ENCODE measurements around the gene ATXN3.

The ATXN3 gene

DNA sequence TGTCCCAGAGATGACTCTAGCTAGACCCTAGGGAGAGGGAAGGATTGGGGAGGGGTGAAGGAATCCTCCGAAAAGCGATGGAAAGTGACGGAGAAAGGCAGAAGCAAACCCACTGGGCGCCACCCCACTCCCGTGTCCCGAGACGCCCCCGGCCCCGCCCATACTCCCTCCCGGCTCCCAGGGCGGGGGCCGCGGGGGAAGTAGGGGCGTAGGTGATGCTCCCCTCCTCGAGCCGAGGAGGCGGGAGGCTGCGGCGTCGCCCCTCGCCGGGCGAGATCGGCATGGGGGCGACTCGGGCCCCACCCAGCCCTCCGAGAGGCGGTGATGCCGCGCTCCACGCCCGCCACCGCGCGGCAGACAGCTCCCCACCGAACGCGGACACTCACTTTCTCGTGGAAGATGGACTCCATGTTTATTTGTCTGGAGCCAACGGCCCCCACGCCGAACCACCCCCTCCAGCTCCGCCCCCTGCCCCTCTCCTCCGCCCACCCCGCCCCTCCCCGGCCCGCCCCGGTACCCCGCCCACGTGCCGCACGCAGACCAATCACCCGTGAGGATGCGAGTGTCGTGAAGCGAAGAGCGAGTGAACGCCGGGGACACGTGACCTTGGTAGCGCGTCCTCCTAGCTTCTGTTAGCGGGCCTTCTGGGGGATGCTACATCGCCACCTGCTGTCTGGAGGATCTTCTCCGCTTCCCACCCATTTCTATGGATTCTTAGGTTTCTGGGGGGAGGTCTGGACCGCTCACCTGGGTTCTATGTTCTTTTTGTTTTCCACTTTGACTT, at the start of gene ATXN3:
TSS of gene ATXN3 (minus strand) at position 440 of the 784 bp plus-strand sequence. CDS start at position 410, 30 bp downstream.
- peak; percentile 89 for DNase-seq (ENCODE audit: low read depth in 1 of 2, low spot score in 1 of 2)

DNA sequence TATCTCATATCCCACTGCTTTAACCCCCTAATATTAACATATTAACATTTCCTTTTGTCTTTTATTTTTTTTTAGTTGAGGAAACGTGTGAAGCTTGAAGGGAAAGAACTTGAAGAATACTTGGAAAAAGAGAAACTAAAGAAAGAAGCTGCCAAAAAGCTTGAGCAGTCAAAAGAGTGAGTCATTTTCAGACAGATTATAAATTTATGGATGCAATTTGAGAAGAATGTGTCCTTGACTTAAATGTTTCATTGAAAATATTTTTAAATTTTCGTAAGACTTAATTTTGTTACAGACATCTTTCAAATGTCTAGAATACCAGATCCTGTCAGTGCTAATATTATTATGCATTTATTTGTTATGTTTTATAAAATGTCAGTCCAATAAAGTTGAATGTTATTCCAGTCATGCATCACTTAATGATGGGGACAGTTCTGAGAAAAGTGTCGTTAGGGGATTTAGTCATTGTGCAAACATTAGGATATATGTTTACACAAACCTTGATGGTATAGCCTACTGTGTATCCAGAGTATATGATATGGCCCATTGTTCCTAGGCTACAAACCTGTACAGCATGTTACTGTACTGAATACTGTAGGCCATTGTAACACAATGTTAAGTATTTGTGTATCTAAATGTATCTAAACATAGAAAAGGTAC, 48.0 kb upstream of the ATXN3 start:
- no peak for DNase-seq (ENCODE audit: low read depth in 1 of 2, low spot score in 1 of 2)

DNA sequence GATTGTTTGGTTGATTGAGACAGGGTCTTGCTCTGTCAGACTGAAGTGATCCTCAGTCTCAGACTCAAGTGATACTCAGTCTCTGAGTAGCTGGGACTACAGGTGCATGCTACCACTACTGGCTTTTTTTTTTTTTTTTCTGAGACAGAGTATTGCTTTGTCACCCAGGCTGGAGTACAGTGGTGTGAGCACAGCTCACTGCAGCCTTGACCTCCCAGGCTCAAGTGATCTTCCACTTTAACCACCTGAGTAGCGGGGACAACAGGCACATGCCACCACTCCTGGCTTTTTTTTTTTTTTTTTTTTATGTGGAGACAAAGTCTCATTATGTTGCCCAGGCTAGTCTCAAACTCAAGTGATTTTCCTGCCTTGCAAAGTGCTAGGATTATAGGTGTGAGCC, 47.2 kb upstream of the ATXN3 start:
- DNase-seq (ENCODE audit: low read depth in 1 of 2, low spot score in 1 of 2) = no peak

DNA sequence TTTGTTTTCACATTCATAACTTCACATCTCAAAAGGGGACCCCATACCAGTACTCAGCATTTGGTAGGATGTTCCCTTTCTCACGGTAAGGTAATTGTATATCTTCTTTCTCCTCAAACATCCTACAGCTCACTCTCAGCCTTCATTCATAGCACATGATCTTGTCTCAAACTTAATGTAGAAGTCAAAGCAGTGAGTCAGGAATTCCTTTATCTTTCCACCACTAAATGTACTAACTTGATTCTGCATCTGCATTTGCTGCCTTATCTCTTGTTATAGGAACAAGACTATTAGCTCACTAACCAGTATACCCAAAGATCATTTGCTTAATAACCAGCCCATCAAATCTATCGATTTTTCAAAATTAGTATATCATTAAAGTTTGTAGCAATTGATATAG, 38.3 kb upstream of the ATXN3 start:
- DNase-seq (ENCODE audit: low read depth in 1 of 2, low spot score in 1 of 2) = no peak

DNA sequence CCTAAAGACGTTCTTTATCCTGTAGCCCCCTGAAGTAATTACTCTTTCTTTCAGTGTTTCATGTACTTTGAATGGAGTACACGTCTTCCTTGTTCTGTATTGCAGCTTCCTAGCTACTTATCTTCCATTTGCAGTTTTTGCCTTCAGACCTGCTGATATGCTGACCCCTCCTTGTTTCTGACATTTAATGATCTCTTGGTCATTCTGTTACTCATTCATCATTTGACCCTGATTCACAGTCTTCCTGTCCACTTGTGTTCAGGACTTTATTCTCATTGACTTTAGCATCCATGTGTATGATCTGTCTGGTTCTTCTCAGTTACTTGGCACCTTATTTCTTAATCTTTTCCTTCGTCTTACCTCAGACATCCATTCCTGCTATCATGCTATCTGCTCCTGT, 37.6 kb upstream of the ATXN3 start:
- no peak for DNase-seq (ENCODE audit: low read depth in 1 of 2, low spot score in 1 of 2)

DNA sequence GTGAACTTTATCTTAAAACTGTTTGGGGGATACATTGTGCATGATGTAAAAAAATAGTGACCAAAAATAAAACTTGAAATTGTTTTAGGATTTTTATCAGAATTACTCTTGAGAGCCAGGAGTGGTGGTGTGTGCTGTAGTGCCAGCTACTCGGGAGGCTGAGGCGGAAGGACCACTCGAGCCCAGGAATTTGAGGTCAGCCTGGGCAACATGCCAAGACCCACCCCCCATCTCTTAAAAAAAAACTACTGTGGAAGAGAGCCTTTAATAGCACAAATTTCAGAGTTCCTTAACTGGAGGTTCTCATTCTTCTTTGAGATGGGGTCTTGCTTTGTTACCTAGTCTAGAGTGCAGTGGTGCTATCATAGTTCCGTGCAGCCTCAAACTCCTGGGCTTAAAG, 36.9 kb upstream of the ATXN3 start:
- no peak for DNase-seq (ENCODE audit: low read depth in 1 of 2, low spot score in 1 of 2)

DNA sequence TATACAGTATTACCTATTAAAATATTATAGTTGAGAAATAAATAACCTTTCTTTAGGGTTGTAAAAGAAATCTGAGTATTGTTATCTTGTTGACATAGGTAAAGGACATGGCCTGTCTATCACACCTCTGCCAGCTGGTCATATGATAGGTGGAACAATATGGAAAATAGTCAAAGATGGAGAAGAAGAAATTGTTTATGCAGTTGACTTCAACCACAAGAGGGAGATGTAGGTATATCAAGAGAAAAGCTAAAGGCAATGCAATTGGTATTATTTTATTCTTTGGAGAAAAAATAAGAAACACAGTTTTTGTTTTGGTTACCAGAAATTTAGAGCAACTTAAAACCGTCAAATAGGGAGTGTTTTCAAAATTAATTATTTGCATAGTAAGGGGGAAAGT, 28.9 kb upstream of the ATXN3 start:
- no peak for DNase-seq (ENCODE audit: low read depth in 1 of 2, low spot score in 1 of 2)

DNA sequence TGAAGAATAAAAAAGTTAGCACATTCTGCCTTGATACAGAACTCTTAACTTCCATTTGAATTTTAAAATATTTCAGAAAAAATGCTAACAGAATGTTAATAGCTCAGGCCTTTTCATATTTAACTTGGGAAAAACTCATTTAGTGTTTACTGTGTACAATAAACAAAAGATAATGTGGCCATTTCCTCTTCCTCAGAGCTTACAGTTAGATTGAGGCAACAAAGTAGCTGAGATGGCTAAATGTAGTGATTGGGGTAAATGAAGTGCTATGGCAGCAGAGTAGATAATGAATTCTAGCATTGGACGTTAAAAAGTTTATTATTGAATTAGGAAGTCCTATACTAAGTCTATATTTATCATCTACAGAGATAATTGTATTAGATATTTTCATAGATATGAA, 28.1 kb upstream of the ATXN3 start:
- no peak for DNase-seq (ENCODE audit: low read depth in 1 of 2, low spot score in 1 of 2)

DNA sequence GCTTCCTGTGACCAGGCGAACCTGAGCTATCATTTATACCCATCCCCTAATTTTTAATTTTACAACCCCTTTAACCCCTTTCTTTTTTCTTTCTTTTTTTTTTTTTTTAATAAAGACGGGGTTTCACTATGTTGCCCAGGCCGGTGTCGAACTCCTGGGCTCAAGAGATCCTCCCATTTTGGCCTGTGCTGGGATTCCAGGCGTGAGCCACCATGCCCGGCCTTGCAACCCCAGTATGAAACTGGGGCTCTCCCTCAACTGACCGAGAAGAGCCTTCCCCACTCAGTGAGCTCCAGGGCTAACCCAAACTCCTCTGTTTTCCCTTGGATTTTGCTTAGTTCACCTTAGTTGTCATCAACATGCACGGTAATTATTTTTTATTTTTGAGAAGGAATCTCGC, 16.4 kb upstream of the ATXN3 start:
- no peak for DNase-seq (ENCODE audit: low read depth in 1 of 2, low spot score in 1 of 2)

DNA sequence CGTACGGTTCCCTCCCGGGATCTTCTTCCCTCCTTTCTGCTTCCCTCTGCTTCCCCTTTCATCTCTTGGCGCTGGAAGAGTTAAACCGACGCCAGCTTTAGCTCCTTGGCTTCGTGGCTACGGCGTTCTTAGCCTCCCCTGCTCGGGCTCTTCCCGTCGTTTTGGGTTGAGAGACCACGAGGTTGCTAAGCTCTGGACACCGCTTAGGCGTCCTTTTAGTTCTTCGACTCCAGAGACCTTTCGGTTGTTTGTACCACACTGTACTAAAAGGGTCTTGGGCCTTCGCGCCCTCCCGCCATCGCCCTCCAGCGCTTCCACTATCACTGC, 15.9 kb upstream of the ATXN3 start:
- no peak for DNase-seq (ENCODE audit: low read depth in 1 of 2, low spot score in 1 of 2)

DNA sequence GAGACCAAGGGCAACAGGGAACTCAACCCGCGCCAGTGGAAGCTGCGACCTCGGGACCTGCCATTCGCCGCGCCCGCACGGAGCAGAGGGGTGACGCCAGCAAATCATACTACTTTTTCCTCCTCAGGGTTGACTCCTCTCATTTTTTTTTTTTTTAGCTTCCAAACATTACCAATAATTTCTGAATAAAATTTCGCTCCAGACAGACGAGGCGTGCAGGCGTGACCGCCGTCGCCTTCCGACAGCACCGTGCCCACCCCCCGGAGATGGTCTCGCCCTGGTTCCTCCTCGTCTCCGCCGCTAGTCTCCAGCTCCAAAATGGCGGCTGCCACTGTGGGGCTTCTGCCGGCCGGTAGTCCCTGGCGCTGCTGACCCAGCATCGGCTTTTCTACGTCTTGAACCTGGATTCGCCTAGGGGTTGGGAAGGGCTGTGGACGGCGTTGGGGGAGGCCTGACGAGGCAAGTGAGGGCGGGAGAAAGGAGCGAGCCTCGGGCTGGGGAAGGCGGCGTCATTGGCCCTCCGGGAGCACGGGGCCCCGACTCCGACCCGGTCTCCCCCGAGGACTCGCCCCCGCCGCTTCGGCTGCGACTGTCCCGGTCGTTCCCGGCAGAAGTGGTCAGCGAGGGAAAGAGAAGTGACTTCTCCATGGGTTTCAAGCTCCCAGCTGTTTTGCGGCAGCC, 15.4 kb upstream of the ATXN3 start, which contains the start of the genes CPSF2 and NDUFB1:
TSS of gene CPSF2 (plus strand) at position 300 of the 681 bp plus-strand sequence. CDS start 9,016 bp downstream, outside the sequence.
TSS of gene NDUFB1 (minus strand) at position 37 of the 681 bp plus-strand sequence. CDS start 4,069 bp downstream, outside the sequence.
- DNase-seq (ENCODE audit: low read depth in 1 of 2, low spot score in 1 of 2) = peak; percentile 66 to 77

DNA sequence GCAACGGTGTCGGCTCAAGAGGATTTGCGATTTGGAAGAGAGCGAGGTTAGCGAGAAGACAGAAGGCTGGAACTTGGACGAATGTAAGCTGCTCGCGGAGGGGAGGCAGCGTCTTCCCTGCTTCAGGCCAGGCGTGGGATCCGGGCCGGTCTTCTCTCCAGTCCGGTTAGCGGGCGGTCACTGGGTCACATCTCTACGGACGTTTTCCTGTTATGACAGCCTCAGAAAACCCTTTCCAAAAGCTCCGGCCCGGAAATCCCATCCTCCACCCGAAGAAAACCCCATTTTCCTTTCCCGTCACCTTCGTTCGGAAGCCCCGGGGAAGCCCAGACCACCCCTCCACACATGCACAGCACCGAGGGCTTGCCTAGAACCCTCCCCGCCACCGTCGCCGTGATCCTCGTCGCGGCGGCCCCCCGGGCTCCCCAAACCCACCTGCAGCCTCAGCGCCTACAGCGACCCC, 14.9 kb upstream of the ATXN3 start:
- no peak for DNase-seq (ENCODE audit: low read depth in 1 of 2, low spot score in 1 of 2)

DNA sequence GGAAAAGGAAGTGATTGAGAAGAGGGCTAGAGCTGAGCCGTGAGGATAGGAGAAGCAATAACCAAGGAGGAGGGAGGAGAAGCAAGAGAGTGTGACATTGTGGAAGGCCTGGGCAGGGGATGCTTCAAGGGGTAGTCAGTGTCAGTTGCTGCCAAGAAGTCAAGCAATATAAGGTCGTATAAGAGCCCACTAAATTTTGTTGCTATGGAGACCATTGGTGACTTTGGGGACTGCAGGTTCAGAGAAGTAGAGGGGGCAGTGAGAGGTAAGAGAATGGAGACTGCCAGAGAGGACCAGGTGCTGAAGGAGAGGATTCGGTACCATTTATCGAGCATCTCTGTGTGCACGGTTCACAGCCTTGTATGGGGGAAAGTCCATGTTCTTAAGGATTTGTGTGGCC, 3.1 kb upstream of the ATXN3 start:
- no peak for DNase-seq (ENCODE audit: low read depth in 1 of 2, low spot score in 1 of 2)

DNA sequence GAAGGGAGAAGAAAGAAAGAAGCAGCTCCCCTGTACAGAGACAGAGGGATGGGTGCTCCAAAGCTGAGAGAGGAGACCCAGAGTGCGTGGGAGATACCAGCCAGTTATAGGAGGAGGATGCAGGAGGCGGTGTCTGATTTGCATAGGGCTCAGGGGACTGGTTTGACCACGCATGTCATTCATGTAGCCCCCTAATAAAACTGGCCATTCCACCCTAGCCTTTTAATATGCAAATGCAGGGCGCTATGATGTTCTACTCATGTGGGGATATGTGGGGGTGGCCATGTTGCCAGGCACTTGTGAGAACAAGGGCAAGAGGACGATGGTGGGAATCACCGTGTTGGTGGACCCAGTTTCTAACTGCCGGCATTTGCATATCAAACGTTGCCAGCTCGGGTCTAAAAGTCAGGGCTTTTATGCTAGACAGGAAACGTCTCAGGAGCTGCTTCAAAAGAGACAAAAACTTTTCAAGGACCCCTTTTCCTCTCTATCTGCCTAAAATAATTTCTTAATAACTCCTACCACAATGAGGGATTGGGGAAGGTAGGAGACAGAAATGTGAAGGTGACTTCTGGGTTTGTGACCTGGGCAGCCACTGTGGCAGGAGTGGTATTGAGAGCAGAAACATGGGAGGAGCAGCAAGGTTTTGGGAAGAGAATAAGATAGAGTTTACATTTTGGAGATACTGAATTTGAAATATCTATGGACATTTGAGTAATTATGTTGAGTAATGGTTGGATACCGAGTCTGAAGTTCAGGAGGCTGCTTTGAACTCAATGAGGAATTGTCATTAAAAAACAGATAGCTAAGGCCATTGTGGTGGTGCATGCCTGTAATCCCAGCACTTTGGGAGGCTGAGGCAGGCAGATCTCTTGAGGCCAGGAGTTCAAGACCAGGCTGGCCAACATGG, 2.2 kb upstream of the ATXN3 start:
- no peak for DNase-seq (ENCODE audit: low read depth in 1 of 2, low spot score in 1 of 2)

DNA sequence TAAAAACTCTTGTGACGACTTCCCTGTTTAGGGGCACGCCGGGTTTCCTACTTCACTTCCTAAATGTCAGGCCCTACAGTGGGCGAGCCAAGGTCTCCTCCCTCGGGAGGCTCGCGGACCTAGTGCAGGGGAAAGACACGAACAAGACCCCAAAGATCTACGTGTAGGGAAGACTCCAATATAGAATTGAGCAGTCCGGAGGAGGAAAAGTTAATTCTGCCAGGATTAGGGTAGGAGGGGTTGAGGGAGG, 564 bp downstream of the ATXN3 start:
- no peak for DNase-seq (ENCODE audit: low read depth in 1 of 2, low spot score in 1 of 2)

DNA sequence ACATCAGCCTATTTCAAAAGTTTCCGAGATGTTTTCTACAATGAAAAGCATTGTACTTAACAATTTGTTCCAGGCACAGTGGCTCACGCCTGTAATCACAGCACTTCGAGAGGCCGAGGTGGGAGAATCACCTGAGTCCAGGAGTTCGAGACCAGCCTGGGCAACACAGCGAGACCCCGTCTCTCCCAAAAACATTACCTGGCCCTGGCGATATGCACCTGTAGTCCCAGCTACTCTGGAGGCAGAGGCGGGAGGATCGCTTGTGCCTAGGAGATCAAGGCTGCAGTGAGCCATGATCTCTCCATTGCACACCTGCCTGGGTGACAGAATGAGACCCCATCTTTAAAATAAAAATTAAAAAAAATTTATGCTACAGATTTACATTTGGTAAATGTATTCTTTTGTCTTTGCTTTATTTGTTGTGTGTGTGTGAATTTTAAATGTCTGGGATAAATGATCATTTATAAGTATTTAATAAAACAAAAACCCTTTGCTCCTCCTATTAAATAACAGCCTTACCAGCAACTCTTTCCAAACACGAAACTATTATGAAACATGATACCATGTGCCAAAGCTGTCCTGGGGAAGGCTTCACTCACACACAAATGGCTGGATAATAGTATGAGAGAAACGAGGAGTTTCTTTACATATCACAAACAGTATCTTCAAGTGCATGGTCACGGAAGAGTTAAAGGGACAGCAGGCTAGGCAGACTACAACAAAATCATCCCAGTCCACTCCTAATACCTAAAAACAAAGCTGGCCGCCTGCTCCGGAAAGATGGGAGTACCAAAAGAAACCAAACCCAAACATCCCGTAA, 1.1 kb downstream of the ATXN3 start:
- no peak for DNase-seq (ENCODE audit: low read depth in 1 of 2, low spot score in 1 of 2)

DNA sequence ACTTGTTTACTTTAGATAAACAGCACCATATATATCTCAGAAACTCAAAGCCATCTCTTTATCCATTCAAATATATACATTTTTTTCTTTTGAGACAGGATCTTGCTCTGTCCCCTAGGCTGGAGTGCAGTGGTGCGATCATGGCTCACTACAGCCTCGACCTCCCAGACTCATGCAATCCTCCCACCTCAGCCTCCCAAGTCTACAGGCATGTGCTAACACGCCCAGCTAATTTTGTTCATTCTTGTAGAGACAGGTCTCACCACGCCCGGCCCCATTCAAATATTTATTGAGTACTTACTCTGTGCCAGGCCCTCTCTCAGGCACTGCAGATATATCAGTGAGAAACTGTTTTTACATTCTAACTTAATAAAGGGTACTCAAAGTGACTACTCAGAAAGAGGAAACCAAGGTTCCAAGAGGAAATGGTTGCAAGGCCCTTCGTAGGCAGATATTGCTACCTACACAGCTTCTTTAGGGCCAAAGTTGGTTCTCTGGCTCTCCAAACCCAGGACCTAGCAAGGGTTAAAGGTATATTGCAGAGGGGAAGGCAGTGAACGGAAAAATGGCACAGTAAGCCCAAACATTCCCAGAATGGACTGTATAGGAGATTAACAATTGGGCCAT, 2.9 kb downstream of the ATXN3 start:
- no peak for DNase-seq (ENCODE audit: low read depth in 1 of 2, low spot score in 1 of 2)

DNA sequence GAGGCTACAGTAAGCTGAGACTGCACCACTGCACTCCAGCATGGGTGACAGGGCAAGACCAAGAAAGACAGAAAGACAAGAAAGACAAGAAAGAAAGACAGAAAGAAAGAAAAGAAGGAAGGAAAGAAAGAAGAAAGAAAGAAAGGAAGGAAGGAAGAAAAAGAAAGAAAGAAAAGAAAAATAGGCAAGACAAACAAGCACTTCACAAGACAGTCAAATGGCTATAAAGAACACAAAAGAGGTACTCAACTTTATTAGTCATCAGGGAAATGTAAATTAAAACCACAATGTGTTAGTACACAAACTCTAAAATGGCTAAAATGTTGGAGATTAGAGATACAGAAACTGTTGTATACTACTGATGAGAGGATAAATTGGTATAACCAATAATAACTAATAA, 6.6 kb downstream of the ATXN3 start:
- DNase-seq (ENCODE audit: low read depth in 1 of 2, low spot score in 1 of 2) = no peak

DNA sequence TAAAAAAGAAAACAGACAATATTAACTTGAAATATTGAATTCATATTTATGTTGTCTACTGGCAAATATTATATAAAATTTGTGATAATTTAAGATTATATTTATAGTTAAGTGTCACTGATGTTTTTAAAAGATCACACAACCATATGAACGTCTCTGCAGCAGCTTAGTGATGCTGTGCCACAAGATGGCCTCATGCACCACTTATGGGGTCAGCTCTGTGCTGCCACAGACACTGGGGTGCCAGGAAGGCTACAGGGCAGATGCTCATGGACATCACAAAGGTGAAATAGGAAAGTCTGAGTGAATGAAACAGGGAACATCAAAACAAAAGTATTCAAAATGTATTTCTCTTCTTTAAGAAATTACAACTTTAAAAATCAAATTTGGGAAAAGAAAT, 13.1 kb downstream of the ATXN3 start:
- DNase-seq (ENCODE audit: low read depth in 1 of 2, low spot score in 1 of 2) = no peak

DNA sequence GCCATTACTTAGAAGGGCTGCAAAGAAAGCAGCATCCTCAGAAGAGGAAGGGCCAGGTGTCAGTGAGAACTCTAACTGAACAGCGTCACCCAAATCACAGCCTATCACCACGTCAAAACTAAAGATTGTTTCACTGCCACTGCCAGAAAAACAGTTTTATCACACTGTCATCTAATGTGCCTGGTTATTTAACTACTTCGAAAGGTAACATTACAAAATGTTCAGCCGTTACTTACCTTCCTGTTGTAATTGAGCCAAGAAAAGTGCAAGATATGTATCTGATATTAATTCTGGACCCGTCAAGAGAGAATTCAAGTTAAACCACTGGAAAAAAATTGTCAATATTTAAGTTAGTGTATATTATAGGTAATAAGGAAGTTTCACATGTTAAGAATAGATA, 17.9 kb downstream of the ATXN3 start:
- no peak for DNase-seq (ENCODE audit: low read depth in 1 of 2, low spot score in 1 of 2)

Data from stimulated activated CD4-positive, alpha-beta T cell treated with anti-CD3 and anti-CD28 coated beads, Interleukin-15, amount 100 ng/mL, for 1 hour (primary cell).